ENCODE data around the gene PCNX4.

PCNX4 gene

DNA sequence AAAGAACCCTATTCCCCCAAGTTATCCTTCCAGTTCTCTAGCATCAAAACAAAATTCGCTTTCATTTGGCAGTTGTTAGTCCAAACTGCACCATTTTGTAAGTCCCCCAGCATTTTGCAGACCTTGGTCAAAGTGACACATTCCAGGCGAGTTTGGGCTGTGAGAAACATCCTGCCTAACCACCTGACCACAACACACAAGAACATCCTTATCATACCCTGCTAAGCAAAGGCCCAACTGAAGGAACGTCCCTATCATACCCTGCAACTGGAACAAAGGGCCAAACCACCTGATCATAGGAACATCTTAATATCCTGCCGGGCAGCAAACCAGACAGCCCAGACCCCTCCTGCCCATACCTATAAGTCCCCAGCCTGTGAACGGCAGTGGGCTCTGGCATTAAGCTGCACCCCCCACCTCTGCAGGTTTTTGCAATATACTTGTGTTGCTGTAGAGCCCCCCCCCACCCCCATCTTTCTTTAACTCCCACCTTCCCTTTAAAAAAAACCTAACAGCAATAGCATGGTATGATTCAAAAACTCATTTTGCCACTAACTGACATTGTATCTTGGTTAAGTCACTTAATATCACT is 2.7 kb downstream of the PCNX4 start:
- TF ChIP-seq, protein P1, sequence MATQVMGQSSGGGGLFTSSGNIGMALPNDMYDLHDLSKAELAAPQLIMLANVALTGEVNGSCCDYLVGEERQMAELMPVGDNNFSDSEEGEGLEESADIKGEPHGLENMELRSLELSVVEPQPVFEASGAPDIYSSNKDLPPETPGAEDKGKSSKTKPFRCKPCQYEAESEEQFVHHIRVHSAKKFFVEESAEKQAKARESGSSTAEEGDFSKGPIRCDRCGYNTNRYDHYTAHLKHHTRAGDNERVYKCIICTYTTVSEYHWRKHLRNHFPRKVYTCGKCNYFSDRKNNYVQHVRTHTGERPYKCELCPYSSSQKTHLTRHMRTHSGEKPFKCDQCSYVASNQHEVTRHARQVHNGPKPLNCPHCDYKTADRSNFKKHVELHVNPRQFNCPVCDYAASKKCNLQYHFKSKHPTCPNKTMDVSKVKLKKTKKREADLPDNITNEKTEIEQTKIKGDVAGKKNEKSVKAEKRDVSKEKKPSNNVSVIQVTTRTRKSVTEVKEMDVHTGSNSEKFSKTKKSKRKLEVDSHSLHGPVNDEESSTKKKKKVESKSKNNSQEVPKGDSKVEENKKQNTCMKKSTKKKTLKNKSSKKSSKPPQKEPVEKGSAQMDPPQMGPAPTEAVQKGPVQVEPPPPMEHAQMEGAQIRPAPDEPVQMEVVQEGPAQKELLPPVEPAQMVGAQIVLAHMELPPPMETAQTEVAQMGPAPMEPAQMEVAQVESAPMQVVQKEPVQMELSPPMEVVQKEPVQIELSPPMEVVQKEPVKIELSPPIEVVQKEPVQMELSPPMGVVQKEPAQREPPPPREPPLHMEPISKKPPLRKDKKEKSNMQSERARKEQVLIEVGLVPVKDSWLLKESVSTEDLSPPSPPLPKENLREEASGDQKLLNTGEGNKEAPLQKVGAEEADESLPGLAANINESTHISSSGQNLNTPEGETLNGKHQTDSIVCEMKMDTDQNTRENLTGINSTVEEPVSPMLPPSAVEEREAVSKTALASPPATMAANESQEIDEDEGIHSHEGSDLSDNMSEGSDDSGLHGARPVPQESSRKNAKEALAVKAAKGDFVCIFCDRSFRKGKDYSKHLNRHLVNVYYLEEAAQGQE (IDR thresholded peaks at IDR 0.05; ENCODE audit: insufficient read depth in 1 of 2, low read depth in 2 of 2, low read length in 2 of 2) = no peak
- TF ChIP-seq TAF1 (IDR thresholded peaks at IDR 0.05; ENCODE audit: borderline replicate concordance, insufficient read depth, low read length) (no peak), FOXP2 (optimal IDR thresholded peaks at IDR 0.05; ENCODE audit: borderline replicate concordance, extremely low read depth, extremely low read length, insufficient read depth) (no peak), POLR2AphosphoS5 (IDR thresholded peaks at IDR 0.05; ENCODE audit: low read depth, low read length) (no peak), SIN3A (IDR thresholded peaks at IDR 0.05; ENCODE audit: borderline replicate concordance, insufficient read depth, low read length) (no peak)

DNA sequence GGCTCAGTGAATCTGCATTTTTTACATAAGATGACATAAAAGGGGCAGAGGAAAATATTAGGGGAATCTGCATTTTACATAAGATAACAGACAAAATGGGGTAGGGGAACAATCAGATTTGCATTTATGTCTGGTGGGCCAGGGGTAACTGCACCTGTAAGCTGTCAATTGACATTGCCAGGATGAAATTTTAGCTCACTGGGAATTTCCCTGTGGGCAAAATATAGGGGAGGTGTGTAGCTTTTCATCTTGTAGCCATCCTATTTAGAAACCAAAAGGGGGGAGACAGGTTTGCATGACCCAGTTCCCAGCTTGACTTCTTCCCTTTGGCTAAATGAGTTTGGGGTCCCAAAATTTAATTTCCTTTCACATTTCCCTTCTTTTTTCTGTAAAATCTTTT is 3.5 kb downstream of the PCNX4 start:
- TF ChIP-seq POLR2AphosphoS5 (IDR thresholded peaks at IDR 0.05; ENCODE audit: low read depth, low read length) (no peak), FOXP2 (optimal IDR thresholded peaks at IDR 0.05; ENCODE audit: borderline replicate concordance, extremely low read depth, extremely low read length, insufficient read depth) (no peak)

DNA sequence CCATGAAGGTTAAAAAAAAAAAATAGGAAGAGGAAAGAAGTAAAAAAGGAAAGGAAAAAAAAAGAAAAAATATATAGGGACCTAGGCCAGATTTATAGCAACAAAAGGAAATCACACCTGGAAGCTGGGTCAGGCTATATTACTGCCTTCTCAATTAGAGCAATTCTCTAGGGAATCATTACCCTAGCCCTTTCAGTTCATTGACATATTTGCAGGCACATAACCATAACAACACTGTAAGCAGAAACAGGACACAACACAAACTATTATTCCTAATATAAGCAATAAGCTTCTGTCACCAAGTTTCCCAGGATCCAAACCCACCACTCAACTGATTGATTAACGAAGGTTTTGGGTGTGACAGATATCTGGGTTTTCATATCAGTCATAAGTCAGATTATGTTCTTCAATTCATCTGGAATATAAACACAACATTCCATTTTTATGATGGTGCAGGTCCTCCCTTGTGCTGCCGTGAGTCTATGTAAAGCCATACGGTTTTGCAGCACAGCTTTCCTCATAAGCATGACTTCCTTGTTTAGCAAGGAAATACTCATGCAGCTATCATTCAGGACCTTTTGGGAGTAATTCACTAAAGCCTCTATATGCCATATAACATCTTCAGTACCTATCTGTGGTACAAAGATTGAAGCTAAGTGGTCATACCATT is 4.2 kb downstream of the PCNX4 start:
- TF ChIP-seq POLR2AphosphoS5 (IDR thresholded peaks at IDR 0.05; ENCODE audit: low read depth, low read length) = no peak
- no peak for TF ChIP-seq FOXP2 (optimal IDR thresholded peaks at IDR 0.05; ENCODE audit: borderline replicate concordance, extremely low read depth, extremely low read length, insufficient read depth)
- no peak for TF ChIP-seq TAF1 (IDR thresholded peaks at IDR 0.05; ENCODE audit: borderline replicate concordance, insufficient read depth, low read length)
- no peak for TF ChIP-seq SIN3A (IDR thresholded peaks at IDR 0.05; ENCODE audit: borderline replicate concordance, insufficient read depth, low read length)
- TF ChIP-seq, protein P1 (IDR thresholded peaks at IDR 0.05; ENCODE audit: insufficient read depth in 1 of 2, low read depth in 2 of 2, low read length in 2 of 2) = no peak

DNA sequence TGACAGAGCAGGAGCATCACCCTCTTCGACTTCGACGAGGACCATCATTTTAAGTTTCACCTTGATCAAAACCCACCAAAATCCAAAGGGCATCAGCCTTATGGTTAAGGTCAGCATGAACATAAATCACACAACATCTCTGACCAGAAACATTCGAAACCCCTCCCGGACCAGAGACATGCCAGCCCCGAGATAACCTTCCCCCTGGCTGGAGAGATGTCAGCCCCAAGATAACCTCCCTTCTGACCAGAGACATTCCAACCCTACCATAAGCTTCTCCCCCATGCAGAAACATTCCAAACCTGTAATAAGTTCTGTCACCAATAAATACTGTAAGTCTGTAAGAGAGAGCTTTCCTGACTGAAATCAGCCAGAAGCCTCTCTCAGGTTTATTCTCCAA is 6.3 kb downstream of the PCNX4 start:
- TF ChIP-seq SIN3A (IDR thresholded peaks at IDR 0.05; ENCODE audit: borderline replicate concordance, insufficient read depth, low read length) = no peak
- no peak for TF ChIP-seq POLR2AphosphoS5 (IDR thresholded peaks at IDR 0.05; ENCODE audit: low read depth, low read length)
- TF ChIP-seq, protein P1 (IDR thresholded peaks at IDR 0.05; ENCODE audit: insufficient read depth in 1 of 2, low read depth in 2 of 2, low read length in 2 of 2) = no peak
- TF ChIP-seq FOXP2 (optimal IDR thresholded peaks at IDR 0.05; ENCODE audit: borderline replicate concordance, extremely low read depth, extremely low read length, insufficient read depth) = no peak
- no peak for TF ChIP-seq TAF1 (IDR thresholded peaks at IDR 0.05; ENCODE audit: borderline replicate concordance, insufficient read depth, low read length)

DNA sequence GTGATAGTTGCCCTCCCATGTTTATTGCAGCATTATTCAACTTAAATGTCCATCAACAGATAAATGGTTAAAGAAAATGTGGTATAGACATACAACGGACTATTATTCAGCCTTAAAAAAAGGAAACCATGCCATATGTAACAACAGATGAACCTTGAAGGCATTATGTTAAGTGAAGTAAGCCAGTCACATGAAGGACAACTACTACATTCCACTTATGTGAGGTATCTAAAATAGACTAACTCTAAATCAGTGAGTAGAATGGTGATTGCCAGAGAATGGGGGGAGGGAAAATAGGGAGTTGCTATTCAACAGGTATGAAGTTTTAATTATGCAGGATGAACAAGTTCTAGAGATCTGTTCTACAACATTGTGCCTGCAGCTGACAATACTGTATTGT is 10.1 kb downstream of the PCNX4 start:
- TF ChIP-seq POLR2AphosphoS5 (IDR thresholded peaks at IDR 0.05; ENCODE audit: low read depth, low read length) = no peak
- no peak for TF ChIP-seq TAF1 (IDR thresholded peaks at IDR 0.05; ENCODE audit: borderline replicate concordance, insufficient read depth, low read length)
- TF ChIP-seq, protein P1 (IDR thresholded peaks at IDR 0.05; ENCODE audit: insufficient read depth in 1 of 2, low read depth in 2 of 2, low read length in 2 of 2) = no peak
- TF ChIP-seq FOXP2 (optimal IDR thresholded peaks at IDR 0.05; ENCODE audit: borderline replicate concordance, extremely low read depth, extremely low read length, insufficient read depth) = no peak
- TF ChIP-seq SIN3A (IDR thresholded peaks at IDR 0.05; ENCODE audit: borderline replicate concordance, insufficient read depth, low read length) = no peak

Measured in PFSK-1 (cell line).